HG03095 (cell line): ENCODE data around the gene HAND1.

Experiments
- ATAC-seq: cut with Tn5 transposase; IDR thresholded peaks from one replicate; pipeline ENCODE4 v1.9.1; 2021; ENCODE audit warnings: moderate library complexity; ENCODE audit not compliant: unreplicated experiment

The HAND1 gene

GRCh38 chr5:154479944-154480750 is 2.1 kb upstream of the HAND1 start:
- ATAC-seq, result no peak

GRCh38 chr5:154479160-154479943 is 1.3 kb upstream of the HAND1 start:
- ATAC-seq, result no peak

- no peak for ATAC-seq
Observed at GRCh38 chr5:154478752-154479159, 729 bp upstream of the HAND1 start.

- ATAC-seq, result no peak
Observed at GRCh38 chr5:154477382-154478223, 424 bp downstream of the HAND1 start.

GRCh38 chr5:154476354-154477205 is 1.4 kb downstream of the HAND1 start:
- no peak for ATAC-seq

- no peak for ATAC-seq
Observed at GRCh38 chr5:154475591-154476353, 2.3 kb downstream of the HAND1 start.

- ATAC-seq, result no peak
Observed at GRCh38 chr5:154474396-154475334, 3.4 kb downstream of the HAND1 start.

- ATAC-seq, result no peak
Observed at GRCh38 chr5:154473581-154474283, 4.3 kb downstream of the HAND1 start.

GRCh38 chr5:154472871-154473580 is 5.0 kb downstream of the HAND1 start:
- no peak for ATAC-seq

- ATAC-seq, result no peak
Observed at GRCh38 chr5:154470947-154471870, 6.8 kb downstream of the HAND1 start.

- no peak for ATAC-seq
Observed at GRCh38 chr5:154470137-154470536, 7.9 kb downstream of the HAND1 start.

- ATAC-seq, result peak; percentile 95
Observed at GRCh38 chr5:154467655-154468354, 10.2 kb downstream of the HAND1 start.

GRCh38 chr5:154466671-154467070 is 11.4 kb downstream of the HAND1 start:
- ATAC-seq, result no peak

- ATAC-seq, result no peak
Observed at GRCh38 chr5:154466147-154466546, 11.9 kb downstream of the HAND1 start.

- no peak for ATAC-seq
Observed at GRCh38 chr5:154465169-154465568, 12.9 kb downstream of the HAND1 start.

GRCh38 chr5:154464438-154464837 is 13.6 kb downstream of the HAND1 start:
- ATAC-seq, result no peak
